CD4-positive, alpha-beta T cell treated with Interleukin-6 for 4 hours (primary cell): ENCODE data around the gene OR6C76.

Source experiments
- DNase-seq: peaks from one replicate; pipeline ENCODE4 v3.0.0-alpha.2; 2020; ENCODE audit warnings: mixed read lengths

Gene OR6C76

DNA sequence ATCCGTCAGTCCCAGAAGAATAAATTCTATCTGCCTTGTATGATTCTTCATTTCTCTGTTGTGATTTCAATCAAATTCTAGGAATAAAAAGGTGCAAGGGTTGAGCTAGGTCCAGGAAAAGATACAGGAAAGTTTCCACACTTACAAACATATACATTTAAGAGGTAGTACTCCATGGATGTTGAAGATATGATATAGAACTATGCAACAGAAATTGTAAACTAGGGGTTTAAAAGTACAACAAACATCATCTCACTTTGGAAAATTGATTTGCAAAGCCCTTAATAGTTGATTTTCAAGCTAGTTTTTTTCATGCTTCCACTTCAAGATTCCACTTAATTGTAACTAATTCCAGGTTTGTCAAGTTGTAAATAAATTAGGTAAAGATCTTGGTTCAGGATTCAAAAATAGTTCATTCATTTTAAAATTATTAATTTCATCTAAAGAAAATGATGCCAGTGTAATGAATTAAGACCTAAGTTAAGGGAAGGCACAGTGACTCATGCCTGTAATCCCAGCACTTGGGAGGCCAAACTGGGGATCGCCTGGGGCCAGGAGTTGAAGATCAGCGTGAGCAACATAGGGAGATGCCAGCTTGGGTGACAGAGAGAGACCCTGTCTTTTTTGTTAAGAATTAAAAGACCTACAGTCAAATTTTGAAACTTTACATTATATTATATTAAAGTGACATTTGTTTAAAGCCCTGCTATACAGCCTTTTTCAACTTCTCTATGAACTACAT lies 44.2 kb downstream of the OR6C76 start, which contains the start of gene OR6C70:
OR6C70 (minus strand) TSS at position 51 of the 742 bp plus-strand sequence; CDS start at position 51, 0 bp downstream.
- no peak for DNase-seq

DNA sequence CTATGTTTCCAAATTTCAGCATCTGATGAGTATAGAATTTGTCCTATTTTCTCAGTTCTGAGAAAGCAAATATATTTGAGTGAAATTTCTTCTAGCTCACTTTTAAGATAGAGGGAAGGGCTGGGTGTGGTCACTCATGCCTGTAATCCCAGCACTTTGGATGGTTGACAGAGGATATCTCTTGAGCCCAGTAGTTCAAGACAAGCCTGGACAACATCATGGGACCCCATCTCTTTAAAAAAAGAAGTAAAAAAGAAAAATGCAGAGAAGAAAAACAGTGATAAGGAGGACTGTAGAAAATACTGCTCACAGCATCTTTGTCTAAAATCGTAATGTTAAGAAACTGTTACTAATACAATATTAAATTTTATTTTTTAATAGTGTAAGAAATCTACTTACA lies 46.2 kb downstream of the OR6C76 start:
- no peak for DNase-seq
